Measurements from ENCODE around the gene RSPH10B2. TPM values are rescaled to one million over a fixed set of nuclear protein-coding genes. Genes with fewer than 3 reads are reported as not detected.
"Not testable (repeated sequence)": the region's sequence is repeated elsewhere in the genome, so short reads cannot be mapped to it uniquely, and the experiment has no call there.

Gene RSPH10B2
- total and polyA plus RNA-seq, 2 donors from 2014 or later = 0.22 TPM; not detected in 1

DNA sequence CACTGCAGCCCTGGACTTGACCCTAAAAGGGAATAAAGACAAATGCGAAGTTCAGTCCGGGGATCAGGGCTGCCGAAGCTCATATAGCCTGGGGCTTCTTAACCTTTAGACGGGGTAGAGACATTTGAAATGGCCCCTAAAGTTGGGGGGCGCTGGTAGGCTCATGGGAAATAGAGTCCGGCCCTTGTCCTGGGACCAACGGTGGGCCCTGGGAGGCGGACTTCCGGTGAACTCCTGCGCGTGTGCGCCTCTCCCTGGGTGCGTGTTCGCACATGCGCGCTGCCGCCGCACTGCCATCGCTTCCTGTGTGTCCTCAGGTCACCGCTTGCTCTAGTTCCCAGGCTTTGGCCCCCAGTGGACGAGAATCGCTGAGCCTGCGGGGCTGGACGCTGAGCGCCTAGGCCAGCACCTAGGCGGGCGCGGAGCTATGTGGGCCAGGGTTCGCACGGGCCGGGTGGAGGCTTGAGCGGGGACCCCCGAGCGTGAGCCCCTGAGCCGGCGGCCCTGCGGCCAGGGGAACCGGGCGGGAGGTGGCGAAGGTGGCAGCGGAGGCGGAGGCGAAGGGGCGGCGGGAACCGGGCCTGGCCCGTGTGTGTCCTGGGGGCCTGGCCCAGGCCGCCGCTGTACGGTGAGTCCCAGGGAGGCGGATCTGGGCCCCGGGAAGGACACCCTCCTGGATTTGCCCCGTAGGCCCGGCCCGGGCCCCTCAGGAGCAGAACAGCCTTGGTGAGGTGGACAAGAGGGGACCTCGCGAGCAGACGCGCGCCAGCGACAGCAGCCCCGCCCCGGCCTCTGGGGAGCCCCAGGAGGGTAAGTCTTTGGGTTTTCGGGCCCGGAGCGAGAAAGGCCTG lies 24.2 kb upstream of the RSPH10B2 start:
- Histone ChIP-seq H3K36me3 (ENCODE audit: control insufficient read depth in 2 of 3, insufficient read depth in 3 of 3, low read length in 3 of 3) (peaks cover 0 to 8% (median 0%) of the 10 kb centered on the region in 3 donors), H3K9ac (ENCODE audit: low read length in 3 of 3) (peak overlapping the region; percentile 55 to 82 (median 80)), H3K4me1 (ENCODE audit: control insufficient read depth in 2 of 3, insufficient read depth in 2 of 3, low read depth in 1 of 3, low read length in 3 of 3) (peaks cover 0 to 2% (median 0%) of the 10 kb centered on the region in 3 donors), H3K9me3 (ENCODE audit: control insufficient read depth in 2 of 3, insufficient read depth in 1 of 3, low read length in 3 of 3) (no peaks in the 10 kb centered on the region), H3K27me3 (ENCODE audit: control insufficient read depth, insufficient read depth, low read length) (no peaks in the 10 kb centered on the region), H3K4me3 (ENCODE audit: low read length in 3 of 3) (peak overlapping the region; percentile 81 to 84 (median 81)), H3K27ac (ENCODE audit: low read depth in 2 of 2, low read length in 2 of 2) (peak overlapping the region; percentile 29 to 78)
- FAIRE-seq = no peak
- TF ChIP-seq, protein P1, sequence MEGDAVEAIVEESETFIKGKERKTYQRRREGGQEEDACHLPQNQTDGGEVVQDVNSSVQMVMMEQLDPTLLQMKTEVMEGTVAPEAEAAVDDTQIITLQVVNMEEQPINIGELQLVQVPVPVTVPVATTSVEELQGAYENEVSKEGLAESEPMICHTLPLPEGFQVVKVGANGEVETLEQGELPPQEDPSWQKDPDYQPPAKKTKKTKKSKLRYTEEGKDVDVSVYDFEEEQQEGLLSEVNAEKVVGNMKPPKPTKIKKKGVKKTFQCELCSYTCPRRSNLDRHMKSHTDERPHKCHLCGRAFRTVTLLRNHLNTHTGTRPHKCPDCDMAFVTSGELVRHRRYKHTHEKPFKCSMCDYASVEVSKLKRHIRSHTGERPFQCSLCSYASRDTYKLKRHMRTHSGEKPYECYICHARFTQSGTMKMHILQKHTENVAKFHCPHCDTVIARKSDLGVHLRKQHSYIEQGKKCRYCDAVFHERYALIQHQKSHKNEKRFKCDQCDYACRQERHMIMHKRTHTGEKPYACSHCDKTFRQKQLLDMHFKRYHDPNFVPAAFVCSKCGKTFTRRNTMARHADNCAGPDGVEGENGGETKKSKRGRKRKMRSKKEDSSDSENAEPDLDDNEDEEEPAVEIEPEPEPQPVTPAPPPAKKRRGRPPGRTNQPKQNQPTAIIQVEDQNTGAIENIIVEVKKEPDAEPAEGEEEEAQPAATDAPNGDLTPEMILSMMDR (IDR thresholded peaks at IDR 0.05; ENCODE audit: borderline replicate concordance, extremely low read depth, insufficient read depth) = no peak
- peak; percentile 93 to 98 (median 97) for DNase-seq
- intact Hi-C loops (cut with DNase I) = no loop called here

DNA sequence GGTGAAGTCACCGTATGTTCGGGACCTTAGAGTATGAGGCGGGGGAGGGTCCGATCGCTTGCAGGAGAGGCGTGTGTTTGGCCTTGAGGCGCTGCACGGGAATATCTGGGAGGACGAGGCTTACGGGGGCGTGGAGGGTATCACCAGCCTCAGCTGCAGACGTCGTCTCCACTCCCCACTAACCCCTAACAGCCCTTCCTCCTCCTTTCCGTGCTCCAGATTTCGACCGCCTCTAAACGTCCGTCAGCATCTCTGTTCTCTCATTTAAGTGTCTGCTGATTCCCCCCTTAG lies 23.6 kb upstream of the RSPH10B2 start:
- H3K36me3 ChIP-seq (ENCODE audit: control insufficient read depth in 2 of 3, insufficient read depth in 3 of 3, low read length in 3 of 3) = peaks cover 0 to 10% (median 2%) of the 10 kb centered on the region in 3 donors
- peak overlapping the region; percentile 55 to 82 (median 80) for H3K9ac ChIP-seq (ENCODE audit: low read length in 3 of 3)
- no peak for FAIRE-seq
- intact Hi-C loops (cut with DNase I) = no loop called here
- peaks cover 0 to 2% (median 0%) of the 10 kb centered on the region in 3 donors for H3K4me1 ChIP-seq (ENCODE audit: control insufficient read depth in 2 of 3, insufficient read depth in 2 of 3, low read depth in 1 of 3, low read length in 3 of 3)
- H3K27ac ChIP-seq (ENCODE audit: low read depth in 2 of 2, low read length in 2 of 2) = no peak overlapping the region
- TF ChIP-seq, protein P1 (IDR thresholded peaks at IDR 0.05; ENCODE audit: borderline replicate concordance, extremely low read depth, insufficient read depth) = no peak
- no peaks in the 10 kb centered on the region for H3K9me3 ChIP-seq (ENCODE audit: control insufficient read depth in 2 of 3, insufficient read depth in 1 of 3, low read length in 3 of 3)
- H3K27me3 ChIP-seq (ENCODE audit: control insufficient read depth, insufficient read depth, low read length) = no peaks in the 10 kb centered on the region
- H3K4me3 ChIP-seq (ENCODE audit: low read length in 3 of 3) = peak overlapping the region; percentile 81 to 84 (median 81)
- DNase-seq = peak in 1 of 5 donors; percentile 69

DNA sequence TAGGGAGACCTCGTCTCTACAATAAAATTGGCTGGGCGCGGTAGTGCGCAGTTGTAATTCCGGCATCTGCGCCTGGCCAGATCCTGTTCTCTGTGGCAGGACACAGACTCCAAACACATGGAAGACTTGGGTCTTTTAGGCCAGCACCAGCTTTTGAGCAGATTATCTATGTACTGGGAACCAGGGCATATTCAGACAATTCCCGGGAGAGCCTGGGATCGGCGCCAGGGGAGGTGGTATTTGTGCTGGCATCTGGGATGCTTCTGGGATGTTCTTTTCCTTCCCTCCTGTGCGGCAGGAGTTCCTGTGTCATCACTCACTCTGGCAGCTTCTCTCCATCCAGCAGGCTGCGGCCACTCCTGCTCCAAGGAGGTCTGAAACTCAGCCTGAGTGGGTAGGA lies 15.5 kb upstream of the RSPH10B2 start:
- H3K27ac ChIP-seq (ENCODE audit: low read depth in 2 of 2, low read length in 2 of 2); H3K9me3 ChIP-seq (ENCODE audit: control insufficient read depth in 2 of 3, insufficient read depth in 1 of 3, low read length in 3 of 3); H3K27me3 ChIP-seq (ENCODE audit: control insufficient read depth, insufficient read depth, low read length); H3K4me1 ChIP-seq (ENCODE audit: control insufficient read depth in 2 of 3, insufficient read depth in 2 of 3, low read depth in 1 of 3, low read length in 3 of 3); intact Hi-C loops (cut with DNase I); H3K9ac ChIP-seq (ENCODE audit: low read length in 3 of 3); DNase-seq; FAIRE-seq; H3K4me3 ChIP-seq (ENCODE audit: low read length in 3 of 3): not testable (repeated sequence)
- H3K36me3 ChIP-seq (ENCODE audit: control insufficient read depth in 2 of 3, insufficient read depth in 3 of 3, low read length in 3 of 3) = peaks cover 2 to 22% (median 8%) of the 10 kb centered on the region in 3 donors

DNA sequence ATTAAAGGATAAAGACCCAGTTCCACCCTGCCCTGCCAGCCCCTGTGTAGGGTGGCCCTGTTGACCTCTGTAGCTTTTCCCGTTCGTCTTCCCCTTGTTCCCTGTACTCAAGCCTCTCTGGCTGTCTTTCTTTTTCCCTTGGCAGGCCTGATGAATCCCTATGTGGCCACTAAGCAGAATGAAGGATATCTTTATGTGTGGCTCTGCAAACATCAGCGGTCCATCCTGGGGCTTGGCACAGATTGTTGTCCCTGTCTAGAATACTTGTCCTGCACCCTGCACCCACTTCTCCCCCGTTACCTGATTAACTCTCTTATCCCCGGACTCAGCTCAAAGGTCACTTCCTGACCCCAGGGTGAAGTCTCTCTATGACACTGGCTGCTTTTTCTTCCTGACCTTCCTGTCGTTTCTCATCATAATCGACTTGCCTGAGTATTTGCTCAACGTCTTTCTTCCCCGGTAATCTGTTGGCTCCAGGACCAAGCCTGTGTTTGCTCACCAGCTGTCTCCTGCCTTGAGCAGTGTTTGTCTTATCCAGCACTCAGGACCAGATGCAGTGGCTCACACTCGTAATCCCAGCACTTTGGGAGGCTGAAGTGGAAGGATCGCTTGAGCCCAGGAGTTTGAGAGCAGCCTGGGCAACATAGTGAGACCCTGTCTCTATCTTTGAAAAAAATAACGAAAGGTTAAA lies 9.3 kb upstream of the RSPH10B2 start:
- H3K9me3 ChIP-seq (ENCODE audit: control insufficient read depth in 2 of 3, insufficient read depth in 1 of 3, low read length in 3 of 3); H3K9ac ChIP-seq (ENCODE audit: low read length in 3 of 3); intact Hi-C loops (cut with DNase I); FAIRE-seq; H3K27me3 ChIP-seq (ENCODE audit: control insufficient read depth, insufficient read depth, low read length); H3K36me3 ChIP-seq (ENCODE audit: control insufficient read depth in 2 of 3, insufficient read depth in 3 of 3, low read length in 3 of 3); DNase-seq; H3K27ac ChIP-seq (ENCODE audit: low read depth in 2 of 2, low read length in 2 of 2); H3K4me3 ChIP-seq (ENCODE audit: low read length in 3 of 3); H3K4me1 ChIP-seq (ENCODE audit: control insufficient read depth in 2 of 3, insufficient read depth in 2 of 3, low read depth in 1 of 3, low read length in 3 of 3): not testable (repeated sequence)

DNA sequence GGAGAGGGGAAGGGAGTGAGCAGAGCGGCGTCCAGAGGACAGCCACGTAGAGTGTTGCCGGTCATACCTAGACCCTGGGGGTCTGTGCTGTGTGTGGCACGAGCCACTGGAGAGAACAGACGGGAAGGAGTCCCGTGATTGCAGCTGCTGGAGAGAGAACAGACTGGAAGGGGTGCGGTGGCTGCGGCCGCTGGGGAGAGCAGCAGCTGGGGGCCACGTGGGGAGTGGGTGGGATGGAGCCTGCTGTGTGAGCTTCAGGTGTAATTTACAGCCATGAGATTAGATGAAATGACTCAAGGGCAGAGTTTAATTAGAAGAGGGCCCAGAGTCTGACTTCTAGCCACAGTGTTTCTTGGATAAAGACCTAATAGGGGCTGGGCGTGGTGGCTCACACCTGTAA lies 4.6 kb upstream of the RSPH10B2 start:
- H3K27ac ChIP-seq (ENCODE audit: low read depth in 2 of 2, low read length in 2 of 2); intact Hi-C loops (cut with DNase I); H3K9ac ChIP-seq (ENCODE audit: low read length in 3 of 3); H3K27me3 ChIP-seq (ENCODE audit: control insufficient read depth, insufficient read depth, low read length); FAIRE-seq; H3K4me3 ChIP-seq (ENCODE audit: low read length in 3 of 3); H3K9me3 ChIP-seq (ENCODE audit: control insufficient read depth in 2 of 3, insufficient read depth in 1 of 3, low read length in 3 of 3); H3K36me3 ChIP-seq (ENCODE audit: control insufficient read depth in 2 of 3, insufficient read depth in 3 of 3, low read length in 3 of 3); DNase-seq; H3K4me1 ChIP-seq (ENCODE audit: control insufficient read depth in 2 of 3, insufficient read depth in 2 of 3, low read depth in 1 of 3, low read length in 3 of 3): not testable (repeated sequence)

DNA sequence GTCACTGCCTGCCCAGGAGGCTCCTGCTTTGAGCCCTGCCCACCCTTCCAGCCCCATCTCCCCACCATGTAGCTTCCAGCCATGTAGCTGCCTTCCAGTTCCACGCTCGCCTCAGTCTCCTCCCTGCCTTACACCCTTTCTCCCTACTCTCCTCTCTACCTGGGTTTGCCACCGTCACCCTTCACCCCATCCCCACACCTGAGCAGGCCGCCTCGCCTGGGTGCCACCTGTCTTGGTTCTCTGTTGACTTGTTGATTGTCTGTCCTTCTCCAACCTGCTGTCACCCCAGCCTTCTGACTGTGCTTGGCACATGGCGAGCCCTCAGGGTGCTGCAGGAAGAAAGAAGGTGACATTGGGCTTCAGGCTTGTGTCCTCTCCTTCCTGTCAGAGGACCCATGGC lies 3.7 kb upstream of the RSPH10B2 start:
- H3K4me1 ChIP-seq (ENCODE audit: control insufficient read depth in 2 of 3, insufficient read depth in 2 of 3, low read depth in 1 of 3, low read length in 3 of 3); H3K27me3 ChIP-seq (ENCODE audit: control insufficient read depth, insufficient read depth, low read length); H3K36me3 ChIP-seq (ENCODE audit: control insufficient read depth in 2 of 3, insufficient read depth in 3 of 3, low read length in 3 of 3); DNase-seq; intact Hi-C loops (cut with DNase I); H3K27ac ChIP-seq (ENCODE audit: low read depth in 2 of 2, low read length in 2 of 2); H3K9ac ChIP-seq (ENCODE audit: low read length in 3 of 3); H3K4me3 ChIP-seq (ENCODE audit: low read length in 3 of 3); H3K9me3 ChIP-seq (ENCODE audit: control insufficient read depth in 2 of 3, insufficient read depth in 1 of 3, low read length in 3 of 3); FAIRE-seq: not testable (repeated sequence)
